DND-41 (cell line): ENCODE results near the gene PTGES.
A peak's percentile ranks its signal among the peaks of the same experiment; 100 is the strongest.

ENCODE experiments used
- ATAC-seq: fragments of 200-7000 bp; cut with Tn5 transposase; 3 replicates; pipeline ENCODE4 v1.9.1; 2021; ENCODE audit warnings: low read depth; ENCODE audit not compliant: insufficient read depth
- DNase-seq: peaks from one replicate; pipeline ENCODE4 v3.0.0-alpha.2; 2020
- H2AFZ ChIP-seq: 2 replicates; pipeline ENCODE4 v1.6.0; 2012; ENCODE audit warnings: low read depth, low read length
- H3K27ac ChIP-seq: 2 replicates; pipeline ENCODE4 v1.5.1; 2012; ENCODE audit warnings: low read length, inconsistent platforms
- H3K27me3 ChIP-seq: fragments of 200-600 bp; sonication (generic); 2 replicates; pipeline ENCODE4 v1.6.0; 2012; ENCODE audit warnings: low read length, mild to moderate bottlenecking, inconsistent platforms; ENCODE audit not compliant: insufficient read depth, poor library complexity
- H3K36me3 ChIP-seq: 2 replicates; pipeline ENCODE4 v1.5.1; 2012; ENCODE audit warnings: low read length, inconsistent platforms; ENCODE audit not compliant: insufficient read depth
- H3K4me1 ChIP-seq: 2 replicates; pipeline ENCODE4 v1.5.1; 2012; ENCODE audit warnings: mild to moderate bottlenecking, low read length; ENCODE audit not compliant: insufficient read depth
- H3K4me2 ChIP-seq: 2 replicates; pipeline ENCODE4 v1.6.0; 2012; ENCODE audit warnings: mild to moderate bottlenecking, moderate library complexity, low read length, inconsistent platforms; ENCODE audit not compliant: insufficient read depth
- H3K4me3 ChIP-seq, 2 experiments: fragments of 200-600 bp in 1 of 2; shearing (Covaris generic) in 1 of 2; 2 replicates each; pipeline ENCODE4 v1.5.1; 2012 to 2016; ENCODE audit warnings: inconsistent platforms in 2 of 2, low read length in 2 of 2, mild to moderate bottlenecking in 2 of 2, low read depth in 1 of 2, moderate library complexity in 1 of 2
- H3K79me2 ChIP-seq: 2 replicates; pipeline ENCODE4 v1.6.0; 2012; ENCODE audit warnings: low read length, inconsistent platforms; ENCODE audit not compliant: insufficient read depth
- H3K9ac ChIP-seq: 2 replicates; pipeline ENCODE4 v1.6.0; 2012; ENCODE audit warnings: low read depth, mild to moderate bottlenecking, inconsistent platforms, low read length, moderate library complexity
- H3K9me3 ChIP-seq: 2 replicates; pipeline ENCODE4 v1.5.1; 2012; ENCODE audit warnings: low read length, moderate library complexity, mild to moderate bottlenecking, inconsistent platforms; ENCODE audit not compliant: insufficient read depth, severe bottlenecking
- H4K20me1 ChIP-seq: 2 replicates; pipeline ENCODE4 v1.6.0; 2012; ENCODE audit warnings: low read length; ENCODE audit not compliant: insufficient read depth
- CTCF ChIP-seq: IDR thresholded peaks from 2 replicates; pipeline ENCODE4 v1.5.1; 2012; ENCODE audit warnings: borderline replicate concordance, low read length, moderate library complexity, mild to moderate bottlenecking; ENCODE audit not compliant: poor library complexity, severe bottlenecking; ENCODE audit errors: extremely low read depth
- EZH2 ChIP-seq: IDR thresholded peaks from 3 replicates; pipeline ENCODE4 v1.6.1; 2012; ENCODE audit warnings: borderline replicate concordance, low read depth, mild to moderate bottlenecking, moderate library complexity, low read length, inconsistent platforms; ENCODE audit not compliant: severe bottlenecking

The PTGES gene

GRCh38 chr9:129728744-129729143 is 24.1 kb downstream of the PTGES start:
- Histone ChIP-seq H3K4me2 (no peak overlapping the region), H3K9ac (no peak overlapping the region), H3K9me3 (no peaks in the 10 kb centered on the region), H3K79me2 (no peaks in the 10 kb centered on the region), H3K4me3 (no peak overlapping the region), H3K27me3 (no peaks in the 10 kb centered on the region), H3K36me3 (no peaks in the 10 kb centered on the region), H3K4me1 (no peaks in the 10 kb centered on the region), H2AFZ (no peak overlapping the region), H3K27ac (no peak overlapping the region), H4K20me1 (no peaks in the 10 kb centered on the region)
- ATAC-seq (no peak), DNase-seq (no peak)
- no peak for TF ChIP-seq CTCF
- TF ChIP-seq EZH2 = no peak

- DNase-seq = peak; percentile 47
- Histone ChIP-seq H3K4me3 (no peak overlapping the region), H3K9ac (no peak overlapping the region), H3K27me3 (no peaks in the 10 kb centered on the region), H3K9me3 (no peaks in the 10 kb centered on the region), H3K27ac (no peak overlapping the region), H3K4me2 (no peak overlapping the region), H4K20me1 (no peaks in the 10 kb centered on the region), H3K79me2 (no peaks in the 10 kb centered on the region), H2AFZ (no peak overlapping the region), H3K4me1 (no peaks in the 10 kb centered on the region), H3K36me3 (no peaks in the 10 kb centered on the region)
- TF ChIP-seq EZH2 (no peak), CTCF (peak; percentile 67)
- ATAC-seq = peak; percentile 75
These were observed 26.3 kb downstream of the PTGES start for GRCh38 chr9:129726322-129727160.

- TF ChIP-seq EZH2 (no peak), CTCF (no peak)
- ATAC-seq (no peak), DNase-seq (no peak)
- no peaks in the 10 kb centered on the region for H3K27me3 ChIP-seq
- no peak overlapping the region for H3K4me2 ChIP-seq
- no peaks in the 10 kb centered on the region for H4K20me1 ChIP-seq
- no peak overlapping the region for H3K27ac ChIP-seq
- no peaks in the 10 kb centered on the region for H3K4me1 ChIP-seq
- H3K9me3 ChIP-seq = no peaks in the 10 kb centered on the region
- no peak overlapping the region for H3K4me3 ChIP-seq
- no peak overlapping the region for H2AFZ ChIP-seq
- H3K36me3 ChIP-seq = no peaks in the 10 kb centered on the region
- no peak overlapping the region for H3K9ac ChIP-seq
- H3K79me2 ChIP-seq = no peaks in the 10 kb centered on the region
These were observed 27.0 kb downstream of the PTGES start for GRCh38 chr9:129725795-129726251.
